ENCODE data around the gene SLC37A1.
"Not testable (repeated sequence)": the region's sequence is repeated elsewhere in the genome, so short reads cannot be mapped to it uniquely, and the experiment has no call there.

The SLC37A1 gene

DNA sequence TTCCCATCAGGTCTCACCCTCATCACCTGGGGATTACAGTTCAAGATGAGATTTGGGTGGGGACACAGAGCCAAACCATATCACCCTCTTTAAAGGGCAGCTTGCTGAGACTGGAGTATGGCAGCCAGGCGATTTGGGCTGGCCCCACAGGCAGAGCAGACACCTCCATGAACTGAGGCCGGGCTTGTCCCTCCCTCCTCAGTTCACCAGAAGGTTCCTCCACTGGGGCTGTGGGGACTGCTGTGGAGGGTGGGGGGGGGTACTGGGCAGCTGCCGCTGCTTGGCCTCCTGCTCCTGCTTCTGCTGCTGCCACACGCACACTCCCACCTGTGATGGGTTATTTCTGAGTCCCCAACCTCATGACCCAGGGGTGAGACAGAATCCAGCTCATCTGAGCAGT, 85.8 kb downstream of the SLC37A1 start:
- H3K27ac Mint-ChIP-seq (ENCODE audit: low read depth): no peak overlapping the region
- H3K27me3 Mint-ChIP-seq: peaks cover 80% of the 10 kb centered on the region
- peaks cover 7% of the 10 kb centered on the region for H3K9me3 Mint-ChIP-seq
- no peak for DNase-seq (ENCODE audit: low spot score in 2 of 2)
- no peaks in the 10 kb centered on the region for H3K36me3 Mint-ChIP-seq (ENCODE audit: insufficient read depth)
- no peaks in the 10 kb centered on the region for H3K4me1 Mint-ChIP-seq
- H3K4me3 Mint-ChIP-seq: no peak overlapping the region
- no peak for ATAC-seq (replicated peaks; ENCODE audit: extremely low read depth, poor library complexity, severe bottlenecking)

DNA sequence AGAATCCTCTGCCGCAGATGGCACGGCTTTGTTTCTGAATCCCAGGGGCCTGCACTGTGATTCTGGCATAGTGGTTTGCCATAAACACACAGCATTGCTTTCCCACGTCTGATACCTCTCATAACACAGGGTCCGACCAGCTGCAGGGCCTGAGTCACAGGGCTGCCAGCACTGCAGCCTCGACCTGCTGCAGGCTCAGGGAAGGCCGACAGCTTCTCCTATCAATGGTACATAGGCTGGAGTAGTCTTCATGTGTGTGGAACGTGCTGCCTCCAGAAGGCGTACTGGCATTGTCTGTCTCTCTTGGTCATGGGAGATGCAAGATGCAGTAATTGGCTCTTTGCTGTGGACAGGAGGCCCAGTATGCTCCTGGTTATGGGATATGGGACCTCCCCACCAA, 86.3 kb downstream of the SLC37A1 start:
- H3K27ac Mint-ChIP-seq (ENCODE audit: low read depth): no peak overlapping the region
- DNase-seq (ENCODE audit: low spot score in 2 of 2): no peak

DNA sequence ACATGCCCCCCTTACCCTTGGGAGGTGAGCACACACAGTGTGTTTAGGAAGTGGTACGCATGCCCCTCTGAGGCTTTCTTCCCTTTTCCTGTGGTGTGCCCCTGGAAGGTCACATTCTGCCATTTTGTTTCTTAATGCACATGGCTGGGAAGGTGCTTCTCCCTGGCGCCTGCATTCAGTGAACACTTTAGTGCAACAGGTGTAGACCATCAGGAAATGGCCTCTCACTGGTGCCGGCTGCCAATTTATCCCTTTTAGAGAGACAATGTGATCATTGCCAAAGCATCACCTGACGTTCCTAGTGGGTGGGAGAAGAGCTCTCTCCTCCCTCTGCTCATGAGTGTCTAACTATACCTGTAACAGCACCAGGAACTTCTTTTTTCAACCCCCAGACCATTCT, 88.0 kb downstream of the SLC37A1 start:
- Mint-ChIP-seq H3K4me3 (no peak overlapping the region), H3K27me3 (peaks cover 70% of the 10 kb centered on the region)

More for the DNA sequence above, 86.3 kb downstream of the SLC37A1 start:
- peaks cover 8% of the 10 kb centered on the region for H3K9me3 Mint-ChIP-seq
- no peaks in the 10 kb centered on the region for H3K36me3 Mint-ChIP-seq (ENCODE audit: insufficient read depth)
- no peak for ATAC-seq (replicated peaks; ENCODE audit: extremely low read depth, poor library complexity, severe bottlenecking)
- peaks cover 81% of the 10 kb centered on the region for H3K27me3 Mint-ChIP-seq
- H3K4me1 Mint-ChIP-seq: no peaks in the 10 kb centered on the region
- no peak overlapping the region for H3K4me3 Mint-ChIP-seq

DNA sequence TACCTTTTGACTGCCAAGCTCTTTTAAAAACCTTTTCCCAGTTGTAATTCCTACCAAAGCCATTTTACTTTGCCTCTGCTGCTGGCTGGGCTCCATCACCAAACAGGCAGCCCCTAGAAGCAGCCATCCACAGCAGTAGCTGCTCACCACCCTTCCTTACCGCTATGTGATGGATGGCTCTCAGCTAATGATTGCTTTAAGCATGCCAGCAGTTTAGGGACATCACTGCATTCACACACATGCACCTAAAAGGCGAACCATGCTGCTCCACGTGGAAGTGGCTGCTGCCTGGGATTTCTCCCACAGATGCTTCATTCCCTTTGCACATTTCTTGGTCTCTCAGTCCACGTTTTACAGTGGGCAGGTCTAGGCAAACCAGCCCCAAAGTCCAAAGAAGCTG, 93.5 kb downstream of the SLC37A1 start:
- H3K4me3 Mint-ChIP-seq: no peak overlapping the region
- H3K4me1 Mint-ChIP-seq: no peaks in the 10 kb centered on the region
- H3K9me3 Mint-ChIP-seq: peaks cover 8% of the 10 kb centered on the region
- H3K27ac Mint-ChIP-seq (ENCODE audit: low read depth): no peak overlapping the region
- H3K27me3 Mint-ChIP-seq: peaks cover 23% of the 10 kb centered on the region
- DNase-seq (ENCODE audit: low spot score in 2 of 2): no peak
- peaks cover 2% of the 10 kb centered on the region for H3K36me3 Mint-ChIP-seq (ENCODE audit: insufficient read depth)
- ATAC-seq (replicated peaks; ENCODE audit: extremely low read depth, poor library complexity, severe bottlenecking): no peak

More for the DNA sequence above, 88.0 kb downstream of the SLC37A1 start:
- no peak for DNase-seq (ENCODE audit: low spot score in 2 of 2)
- Mint-ChIP-seq H3K9me3 (peaks cover 8% of the 10 kb centered on the region), H3K4me1 (no peaks in the 10 kb centered on the region), H3K27ac (ENCODE audit: low read depth) (no peak overlapping the region), H3K36me3 (ENCODE audit: insufficient read depth) (peaks cover 2% of the 10 kb centered on the region)
- ATAC-seq (replicated peaks; ENCODE audit: extremely low read depth, poor library complexity, severe bottlenecking): no peak

DNA sequence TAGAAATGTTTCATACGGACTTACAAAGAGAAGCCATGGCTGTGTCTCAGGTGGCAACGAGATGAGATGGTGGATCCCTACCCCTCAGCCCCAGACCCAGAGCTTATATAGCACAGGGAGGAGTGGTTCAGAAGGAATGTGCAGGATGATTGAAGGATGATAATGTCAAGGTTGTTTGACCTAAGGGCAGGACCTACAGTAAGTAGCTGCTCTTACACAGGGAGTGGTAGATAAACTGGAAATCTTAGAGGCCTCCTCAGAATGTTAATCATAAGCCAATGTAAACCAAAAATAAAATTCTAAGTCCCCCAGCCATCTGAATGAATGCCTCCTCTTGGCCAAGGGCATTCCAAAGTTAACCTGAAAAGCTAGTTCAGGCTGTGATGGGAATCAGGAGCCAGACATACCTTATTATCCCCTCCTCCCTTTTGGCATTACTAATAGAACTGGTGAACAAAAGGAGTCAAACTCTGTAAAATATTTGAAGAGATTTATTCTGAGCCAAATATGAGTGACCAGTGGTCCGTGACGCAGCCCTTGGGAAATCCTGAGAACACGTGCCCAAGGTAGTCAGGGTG, 94.0 kb downstream of the SLC37A1 start:
- no peak for DNase-seq (ENCODE audit: low spot score in 2 of 2)
- Mint-ChIP-seq H3K4me3 (no peak overlapping the region), H3K27ac (ENCODE audit: low read depth) (no peak overlapping the region), H3K4me1 (no peaks in the 10 kb centered on the region), H3K9me3 (peaks cover 8% of the 10 kb centered on the region), H3K36me3 (ENCODE audit: insufficient read depth) (peaks cover 2% of the 10 kb centered on the region), H3K27me3 (peaks cover 18% of the 10 kb centered on the region)
- ATAC-seq (replicated peaks; ENCODE audit: extremely low read depth, poor library complexity, severe bottlenecking): no peak

DNA sequence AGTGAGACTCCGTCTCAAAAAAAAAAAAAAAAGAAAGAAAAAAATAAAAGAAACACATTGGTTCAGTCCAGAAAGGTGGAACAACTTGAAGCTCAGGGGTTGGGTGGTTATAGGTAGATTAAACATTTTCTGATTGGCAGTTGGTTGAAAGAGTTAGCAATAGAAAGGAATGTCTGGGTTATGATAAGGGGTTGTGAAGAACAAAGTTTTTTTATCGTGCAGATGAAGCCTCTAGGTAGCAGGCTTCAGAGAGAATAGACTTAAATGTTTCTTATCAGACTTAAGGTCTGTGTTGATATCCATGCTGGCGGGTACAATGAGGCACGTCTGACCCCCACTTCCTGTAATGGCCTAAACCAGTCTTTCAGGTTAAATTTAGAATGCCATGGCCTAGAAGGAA, 94.8 kb downstream of the SLC37A1 start:
- ATAC-seq (replicated peaks; ENCODE audit: extremely low read depth, poor library complexity, severe bottlenecking): no peak
- peaks cover 2% of the 10 kb centered on the region for H3K4me1 Mint-ChIP-seq
- no peak overlapping the region for H3K4me3 Mint-ChIP-seq
- peaks cover 11% of the 10 kb centered on the region for H3K27me3 Mint-ChIP-seq
- DNase-seq (ENCODE audit: low spot score in 2 of 2): no peak
- peaks cover 2% of the 10 kb centered on the region for H3K36me3 Mint-ChIP-seq (ENCODE audit: insufficient read depth)
- peaks cover 8% of the 10 kb centered on the region for H3K9me3 Mint-ChIP-seq
- no peak overlapping the region for H3K27ac Mint-ChIP-seq (ENCODE audit: low read depth)

DNA sequence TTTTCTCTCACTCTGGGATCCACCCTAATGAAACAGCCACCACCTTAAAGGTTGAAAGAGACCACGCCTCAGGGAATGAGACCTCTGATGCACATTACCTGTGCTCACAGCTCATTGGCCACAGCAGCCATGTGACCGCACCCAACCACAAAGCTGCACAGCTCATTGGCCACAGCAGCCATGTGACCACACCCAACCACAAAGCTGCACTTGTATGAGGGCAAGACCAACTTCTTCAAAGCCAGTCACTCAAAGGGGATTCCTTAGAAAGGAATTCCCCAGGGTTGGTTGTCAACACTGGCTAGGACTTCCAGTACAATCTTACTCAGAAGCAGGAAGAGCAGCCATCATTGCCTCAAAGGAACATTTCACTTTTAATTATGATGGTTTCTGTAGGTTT, 96.2 kb downstream of the SLC37A1 start:
- DNase-seq (ENCODE audit: low spot score in 2 of 2) (no peak), ATAC-seq (replicated peaks; ENCODE audit: extremely low read depth, poor library complexity, severe bottlenecking) (no peak)
- no peak overlapping the region for H3K27ac Mint-ChIP-seq (ENCODE audit: low read depth)
- H3K36me3 Mint-ChIP-seq (ENCODE audit: insufficient read depth): peaks cover 2% of the 10 kb centered on the region
- H3K4me1 Mint-ChIP-seq: peaks cover 5% of the 10 kb centered on the region
- no peak overlapping the region for H3K4me3 Mint-ChIP-seq
- no peaks in the 10 kb centered on the region for H3K9me3 Mint-ChIP-seq
- H3K27me3 Mint-ChIP-seq: no peaks in the 10 kb centered on the region

DNA sequence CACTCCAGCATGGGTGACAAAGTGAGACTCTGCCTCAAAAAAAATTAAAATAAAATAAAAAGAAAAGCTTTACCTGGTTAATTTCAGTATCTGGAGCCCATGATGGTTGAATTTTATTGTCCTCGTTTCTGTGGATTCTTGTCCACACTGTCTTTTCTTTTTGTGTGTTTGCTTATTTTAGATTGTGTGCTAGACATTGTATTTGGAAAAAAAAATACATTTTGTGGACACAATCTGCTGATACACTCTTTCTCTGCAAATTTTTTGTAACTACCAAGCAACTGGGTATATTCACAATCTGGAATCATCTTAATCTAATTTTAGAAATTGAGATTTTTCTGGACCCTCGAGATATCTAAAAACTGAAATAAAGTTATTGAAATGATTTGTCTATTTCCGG, 98.2 kb downstream of the SLC37A1 start:
- Mint-ChIP-seq H3K9me3 (no peaks in the 10 kb centered on the region), H3K27ac (ENCODE audit: low read depth) (no peak overlapping the region), H3K4me1 (peaks cover 5% of the 10 kb centered on the region), H3K36me3 (ENCODE audit: insufficient read depth) (no peaks in the 10 kb centered on the region), H3K27me3 (no peaks in the 10 kb centered on the region), H3K4me3 (no peak overlapping the region)
- ATAC-seq (replicated peaks; ENCODE audit: extremely low read depth, poor library complexity, severe bottlenecking) (no peak), DNase-seq (ENCODE audit: low spot score in 2 of 2) (no peak)

DNA sequence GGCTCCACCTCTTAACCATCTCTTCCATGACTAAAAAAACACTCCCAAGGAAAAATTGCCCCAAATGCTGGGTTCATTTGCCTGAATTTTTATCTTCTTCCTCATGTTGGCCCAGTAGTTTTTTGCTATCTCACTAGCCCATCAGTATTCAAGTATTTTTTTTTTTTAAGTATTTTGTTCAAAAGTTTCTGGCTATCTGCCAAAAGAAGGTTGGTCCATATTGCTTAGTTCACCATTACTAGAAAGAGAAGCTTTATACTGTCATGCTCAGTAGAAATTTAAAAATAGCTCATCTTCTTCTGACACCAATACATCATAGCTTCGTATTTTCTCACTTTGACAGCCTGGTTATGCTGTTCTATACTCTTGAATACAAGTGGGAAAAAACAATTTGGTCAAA, 98.7 kb downstream of the SLC37A1 start:
- H3K36me3 Mint-ChIP-seq (ENCODE audit: insufficient read depth): no peaks in the 10 kb centered on the region

DNA sequence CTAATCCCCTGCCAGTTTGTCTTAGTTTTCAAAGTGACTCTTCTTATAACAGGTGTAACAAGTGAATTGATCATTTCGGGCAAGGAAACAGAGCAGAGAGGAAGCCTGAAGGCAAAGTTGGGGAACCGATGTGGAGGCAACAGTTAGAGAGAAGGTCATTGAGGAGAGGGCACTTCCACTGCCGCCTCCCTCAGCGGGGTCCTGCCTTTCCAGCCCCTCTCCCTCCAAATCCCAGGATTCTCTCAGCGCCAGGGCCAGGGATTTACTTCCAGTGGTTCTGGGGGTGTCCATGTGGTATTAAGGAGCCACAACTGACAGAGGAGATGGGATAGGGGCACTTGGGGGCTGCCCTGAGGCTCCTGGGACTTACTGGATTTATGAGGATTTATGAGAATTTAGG, 100.1 kb downstream of the SLC37A1 start:
- no peak overlapping the region for H3K27ac Mint-ChIP-seq (ENCODE audit: low read depth)
- no peaks in the 10 kb centered on the region for H3K9me3 Mint-ChIP-seq
- DNase-seq (ENCODE audit: low spot score in 2 of 2) (no peak), ATAC-seq (replicated peaks; ENCODE audit: extremely low read depth, poor library complexity, severe bottlenecking) (no peak)
- no peaks in the 10 kb centered on the region for H3K36me3 Mint-ChIP-seq (ENCODE audit: insufficient read depth)
- no peak overlapping the region for H3K4me3 Mint-ChIP-seq
- peaks cover 6% of the 10 kb centered on the region for H3K27me3 Mint-ChIP-seq
- peaks cover 5% of the 10 kb centered on the region for H3K4me1 Mint-ChIP-seq

More for the DNA sequence above, 98.7 kb downstream of the SLC37A1 start:
- ATAC-seq (replicated peaks; ENCODE audit: extremely low read depth, poor library complexity, severe bottlenecking) (no peak), DNase-seq (ENCODE audit: low spot score in 2 of 2) (no peak)
- Mint-ChIP-seq H3K4me1 (peaks cover 5% of the 10 kb centered on the region), H3K4me3 (no peak overlapping the region), H3K27me3 (no peaks in the 10 kb centered on the region), H3K9me3 (no peaks in the 10 kb centered on the region), H3K27ac (ENCODE audit: low read depth) (no peak overlapping the region)

DNA sequence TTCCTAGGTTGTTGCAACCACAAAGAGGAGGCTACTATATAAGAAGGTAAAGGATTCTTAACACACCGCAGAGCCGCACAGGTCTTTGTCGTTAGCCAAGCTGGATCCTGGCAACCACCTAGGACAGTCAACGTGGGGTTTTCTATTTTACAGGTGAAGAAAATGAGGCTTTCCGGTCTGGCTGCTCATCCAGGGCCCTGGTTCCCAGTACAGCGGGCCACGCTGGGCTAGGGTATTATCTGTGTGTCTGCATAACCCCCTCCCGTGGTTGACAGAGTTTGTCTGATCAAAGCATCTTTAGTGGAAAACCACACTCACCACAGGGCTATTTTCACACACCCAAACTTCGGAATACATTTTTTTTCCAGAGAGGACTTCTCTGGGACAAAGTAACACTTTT, 100.7 kb downstream of the SLC37A1 start:
- Mint-ChIP-seq H3K27me3 (peaks cover 12% of the 10 kb centered on the region), H3K4me1 (peaks cover 5% of the 10 kb centered on the region), H3K9me3 (no peaks in the 10 kb centered on the region), H3K4me3 (no peak overlapping the region), H3K36me3 (ENCODE audit: insufficient read depth) (no peaks in the 10 kb centered on the region), H3K27ac (ENCODE audit: low read depth) (no peak overlapping the region)
- ATAC-seq (replicated peaks; ENCODE audit: extremely low read depth, poor library complexity, severe bottlenecking) (peak; percentile 64), DNase-seq (ENCODE audit: low spot score in 2 of 2) (peak in 1 of 2 donors; percentile 26)

DNA sequence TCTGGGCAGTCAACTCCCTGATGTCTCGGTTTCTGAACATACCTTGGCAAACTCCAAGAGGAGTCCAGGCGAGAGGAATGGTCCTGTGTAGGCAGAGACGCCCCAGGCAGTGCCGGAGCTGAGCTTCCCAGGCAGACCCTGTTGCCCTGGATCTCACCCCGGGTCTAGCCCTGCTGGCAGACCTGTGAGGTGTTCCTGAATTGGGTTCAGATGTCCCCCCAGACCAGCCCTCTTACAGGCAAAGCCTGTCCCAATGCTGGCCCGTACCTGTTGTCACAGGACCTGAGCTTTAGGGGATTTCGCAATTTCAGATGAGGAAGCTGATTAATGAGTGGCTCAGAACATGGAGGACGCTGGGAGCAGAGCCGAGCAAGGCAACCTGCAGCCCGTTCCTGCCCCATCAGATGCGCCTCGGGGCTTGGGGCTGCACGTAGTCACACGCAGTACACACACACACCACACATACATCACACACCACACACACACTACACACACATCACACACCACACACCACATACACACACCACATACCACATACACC, 101.2 kb downstream of the SLC37A1 start:
- H3K9me3 Mint-ChIP-seq: no peaks in the 10 kb centered on the region
- H3K27ac Mint-ChIP-seq (ENCODE audit: low read depth): no peak overlapping the region
- peaks cover 17% of the 10 kb centered on the region for H3K27me3 Mint-ChIP-seq
- DNase-seq (ENCODE audit: low spot score in 2 of 2): peak; percentile 24 to 27
- no peaks in the 10 kb centered on the region for H3K36me3 Mint-ChIP-seq (ENCODE audit: insufficient read depth)
- no peak overlapping the region for H3K4me3 Mint-ChIP-seq
- H3K4me1 Mint-ChIP-seq: peaks cover 5% of the 10 kb centered on the region
- ATAC-seq (replicated peaks; ENCODE audit: extremely low read depth, poor library complexity, severe bottlenecking): peak; percentile 69

DNA sequence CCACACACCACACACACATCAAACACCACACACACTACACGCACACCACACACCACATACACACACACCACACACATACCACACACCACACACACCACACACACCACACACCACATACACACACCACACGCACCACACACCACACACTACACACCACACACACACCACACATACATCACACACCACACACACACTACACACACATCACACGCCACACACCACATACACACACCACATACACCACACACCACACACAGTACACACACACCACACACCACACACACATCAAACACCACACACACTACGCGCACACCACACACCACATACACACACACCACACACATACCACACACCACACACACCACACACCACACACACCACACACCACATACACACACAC, 101.7 kb downstream of the SLC37A1 start:
- DNase-seq (ENCODE audit: low spot score in 2 of 2); H3K4me3 Mint-ChIP-seq; H3K4me1 Mint-ChIP-seq; H3K9me3 Mint-ChIP-seq; H3K27ac Mint-ChIP-seq (ENCODE audit: low read depth); H3K36me3 Mint-ChIP-seq (ENCODE audit: insufficient read depth); ATAC-seq (replicated peaks; ENCODE audit: extremely low read depth, poor library complexity, severe bottlenecking): not testable (repeated sequence)
- H3K27me3 Mint-ChIP-seq: peaks cover 22% of the 10 kb centered on the region
